GM12878 (cell line): ENCODE results near the gene PFKM. TPM values are rescaled to one million over a fixed set of nuclear protein-coding genes. Genes with fewer than 3 reads are reported as not detected.

Source experiments
- ATAC-seq: fragments of 200-7000 bp; cut with Tn5 transposase; 3 replicates; pipeline ENCODE4 v1.9.1; 2020; ENCODE audit warnings: mild to moderate bottlenecking, moderate library complexity
- BruUV-seq: library from RNA; stranded (reverse); fragments of 400-500 nt; replicated peaks from 2 replicates; lab custom pipeline; 2021; lab: Mats Ljungman, UMichigan
- CTCF ChIA-PET: fragments of 300-600 bp; sonication (Branson Sonifier 250); formaldehyde crosslinking; extraction: SDS; loops from one replicate; lab custom pipeline; 2021; ENCODE audit warnings: inconsistent platforms; lab: Yijun Ruan, JAX
- POLR2A ChIA-PET: fragments of 350-600 bp; formaldehyde crosslinking; extraction: SDS; loops from one replicate; lab custom pipeline; 2021; ENCODE audit warnings: inconsistent platforms; lab: Charles Lee
- RAD21 ChIA-PET: fragments of 300-600 bp; sonication (Branson Sonifier 250); formaldehyde crosslinking; loops from one replicate; lab custom pipeline; 2023; ENCODE audit warnings: antibody characterized with exemption; ENCODE audit not compliant: unreplicated experiment; lab: Charles Lee
- SMC1A ChIA-PET: fragments of 300-600 bp; sonication (Branson Sonifier 250); formaldehyde crosslinking; loops from one replicate; lab custom pipeline; 2023; ENCODE audit not compliant: unreplicated experiment, uncharacterized antibody; lab: Charles Lee
- DNase-seq: peaks from one replicate; pipeline ENCODE4 v3.0.0-alpha.2; 2011; ENCODE audit warnings: low read depth, low spot score
- FAIRE-seq: peaks from 3 replicates; lab custom pipeline; 2011; peaks lifted over from hg19 to GRCh38; lab: Jason Lieb, UNC
- H2AFZ ChIP-seq: 2 replicates; pipeline ENCODE4 v1.6.0; 2011; ENCODE audit warnings: low read depth, low read length, control low read depth; ENCODE audit not compliant: control insufficient read depth
- H3K27ac ChIP-seq: 2 replicates; pipeline ENCODE4 v1.5.1; 2011; ENCODE audit warnings: control low read depth; ENCODE audit not compliant: control insufficient read depth, insufficient read depth
- H3K27me3 ChIP-seq, 2 experiments: replicated peaks in 1 of 2; 2 replicates each; pipeline versions ENCODE4 v1.6.0 to v1.6.1; 2011; ENCODE audit warnings: low read length in 1 of 2; ENCODE audit not compliant: control insufficient read depth in 2 of 2, insufficient read depth in 2 of 2
- H3K36me3 ChIP-seq, 2 experiments: 2 replicates each; pipeline ENCODE4 v1.5.1; 2011; ENCODE audit warnings: low read length in 1 of 2; ENCODE audit not compliant: control insufficient read depth in 2 of 2, insufficient read depth in 2 of 2
- H3K4me1 ChIP-seq: 2 replicates; pipeline ENCODE4 v1.6.1; 2011; ENCODE audit warnings: mild to moderate bottlenecking, low read length, moderate library complexity, mixed read lengths; ENCODE audit not compliant: control insufficient read depth, insufficient read depth
- H3K4me2 ChIP-seq: 2 replicates; pipeline ENCODE4 v1.6.0; 2011; ENCODE audit warnings: control low read depth; ENCODE audit not compliant: control insufficient read depth, insufficient read depth
- H3K4me3 ChIP-seq: fragments of 200-600 bp; sonication (generic); 2 replicates; pipeline ENCODE4 v1.5.1; 2016
- H3K79me2 ChIP-seq: 2 replicates; pipeline ENCODE4 v1.6.0; 2011; ENCODE audit warnings: low read length; ENCODE audit not compliant: control insufficient read depth, insufficient read depth
- H3K9ac ChIP-seq: 2 replicates; pipeline ENCODE4 v1.8.0; 2011; ENCODE audit warnings: low read length, control low read depth, mixed read lengths; ENCODE audit not compliant: control insufficient read depth, insufficient read depth
- H3K9me3 ChIP-seq: replicated peaks from 3 replicates; pipeline ENCODE4 v1.5.1; 2011; ENCODE audit warnings: mild to moderate bottlenecking, low read length; ENCODE audit not compliant: control insufficient read depth, insufficient read depth
- H4K20me1 ChIP-seq: 2 replicates; pipeline ENCODE4 v1.6.0; 2011; ENCODE audit not compliant: control insufficient read depth, insufficient read depth
- BCLAF1 ChIP-seq: fragments of 450-650 bp; IDR thresholded peaks from 2 replicates; pipeline ENCODE4 v1.6.1; 2017; ENCODE audit warnings: antibody characterized with exemption, mild to moderate bottlenecking, moderate library complexity
- ESRRA ChIP-seq: IDR thresholded peaks from 2 replicates; pipeline ENCODE4 v1.6.1; 2012; ENCODE audit warnings: mild to moderate bottlenecking, low read length, improper control_type of control experiment
- GATAD2B ChIP-seq: fragments of 450-650 bp; conservative IDR thresholded peaks from 2 replicates; pipeline ENCODE4 v1.6.1; 2017; ENCODE audit warnings: low read depth, mild to moderate bottlenecking, moderate library complexity
- SMAD1 ChIP-seq: fragments of 450-650 bp; IDR thresholded peaks from 2 replicates; pipeline ENCODE4 v1.6.1; 2018; ENCODE audit warnings: mild to moderate bottlenecking, low read depth; ENCODE audit not compliant: partially characterized antibody
- STAT1 ChIP-seq: fragments of 450-650 bp; conservative IDR thresholded peaks from 2 replicates; pipeline ENCODE4 v1.6.1; 2014; ENCODE audit warnings: antibody characterized with exemption, mild to moderate bottlenecking
- TARDBP ChIP-seq: IDR thresholded peaks from 2 replicates; pipeline ENCODE4 v1.6.1; 2016; ENCODE audit warnings: borderline replicate concordance
- ZBTB40 ChIP-seq: fragments of 450-650 bp; IDR thresholded peaks from 2 replicates; pipeline ENCODE4 v1.6.1; 2016; ENCODE audit warnings: mild to moderate bottlenecking, moderate library complexity, borderline replicate concordance
- ZNF217 ChIP-seq: fragments of 450-650 bp; IDR thresholded peaks from 2 replicates; pipeline ENCODE4 v1.6.1; 2017; ENCODE audit warnings: antibody characterized with exemption, mild to moderate bottlenecking
- ZNF384 ChIP-seq: IDR thresholded peaks from 2 replicates; pipeline ENCODE4 v1.6.1; 2012; ENCODE audit warnings: low read depth, mild to moderate bottlenecking, low read length, improper control_type of control experiment, borderline replicate concordance
- WGBS: methylation state at CpG from one replicate; pipeline ENCODE4 v1.1.6; 2016; ENCODE audit warnings: low lambda C conversion rate; ENCODE audit not compliant: insufficient replicate concordance, insufficient coverage; ENCODE audit errors: missing lambda C conversion rate; 5-methylcytosine and 5-hydroxymethylcytosine counted together
- in situ Hi-C: fragments of 300-500 bp; cut with MboI; formaldehyde crosslinking; loops from 9 replicates; pipeline ENCODE4 v1.14.3; 2018; ENCODE audit warnings: mixed read lengths
- intact Hi-C: fragments of 100-400 bp; cut with micrococcal nuclease; formaldehyde crosslinking; loops from one replicate; pipeline ENCODE4 v1.14.2; 2022; ENCODE audit not compliant: unreplicated experiment
- polyA plus RNA-seq, 11 experiments: library from polyadenylated mRNA; depleted of rRNA in 4 of 11; unstranded in 6 of 11; stranded (reverse) in 5 of 11; fragments of >200 nt; fragmentation: Nextera tagmentation in 4 of 11; fragmentation: Illumina TruSeq in 1 of 11; extraction: Ambion mirVana in 4 of 11; extraction: Trizol in 1 of 11; gene quantifications; 1 replicate in 1 of 11; 2 replicates in 10 of 11; pipeline versions ENCODE4 v1.2.1 to v1.2.3, GENCODE V29; 2011 to 2016; ENCODE audit warnings: inconsistent platforms in 2 of 11, missing spikeins in 2 of 11, low read depth in 1 of 11
- total RNA-seq, 4 experiments: library from RNA; depleted of rRNA in 3 of 4; stranded (reverse); fragments of >200 nt in 3 of 4; fragmentation: Illumina TruSeq in 1 of 4; extraction: Trizol in 1 of 4; gene quantifications; 2 replicates each; pipeline versions ENCODE4 v1.2.1 to v1.2.3, GENCODE V29; 2013 to 2021

The PFKM gene
- total and polyA plus RNA-seq, 10 of the 15 experiments (the other 5 are each of a cell fraction or from before 2014, with no cell fraction given), result 27.6 to 80.0 (median 55.8) TPM

GRCh38 chr12:48125985-48126384 lies 6.8 kb downstream of the PFKM start (continued):
- TF ChIP-seq ESRRA (no peak), ZBTB40 (no peak), ZNF217 (no peak), STAT1 (no peak), TARDBP (no peak), GATAD2B (no peak)

GRCh38 chr12:48126953-48127630 lies 7.9 kb downstream of the PFKM start:
- WGBS, result 97% methylated on average over 2 of the region's 2 CpGs
- Histone ChIP-seq H3K9me3 (no peaks in the 10 kb centered on the region), H3K4me1 (no peaks in the 10 kb centered on the region), H3K36me3 (peaks cover 3 to 41% of the 10 kb centered on the region in 2 experiments), H3K27ac (no peak overlapping the region), H4K20me1 (no peaks in the 10 kb centered on the region), H3K79me2 (no peaks in the 10 kb centered on the region; the same call in 1 of the 2 replicates), H3K4me2 (no peak overlapping the region), H3K27me3 (no peaks in the 10 kb centered on the region), H2AFZ (no peak overlapping the region), H3K9ac (no peak overlapping the region), H3K4me3 (no peak overlapping the region)
- intact Hi-C loops, result no loop called here
- DNase-seq, result no peak
- in situ Hi-C loops, result no loop called here
- ChIA-PET SMC1A (interaction anchor here (0.9 to 1.4 kb wide), 3 partner anchors 11 to 26 kb away, joined by 3 to 4 read pairs (median 3); no protein-coding TSS in a partner anchor), CTCF (interaction anchor here (0.9 to 2.0 kb wide), 2 partner anchors 31 to 39 kb away, joined by 3 to 4 read pairs; partner anchors contain the start of gene ASB8), RAD21 (no interaction called here), POLR2A (no interaction called here)
- no peak for FAIRE-seq
- no TSS peak for BruUV-seq
- TF ChIP-seq ZNF384 (no peak), SMAD1 (peak; percentile 51), BCLAF1 (no peak)
- ATAC-seq, result no peak
